HG02642 (cell line): ENCODE measurements around the gene TBC1D3B.
"Not testable (repeated sequence)": the region's sequence is repeated elsewhere in the genome, so short reads cannot be mapped to it uniquely, and the experiment has no call there.

Source experiments
- ATAC-seq: cut with Tn5 transposase; IDR thresholded peaks from one replicate; pipeline ENCODE4 v1.9.1; 2021; ENCODE audit warnings: mild to moderate bottlenecking; ENCODE audit not compliant: unreplicated experiment, poor library complexity

TBC1D3B gene

DNA sequence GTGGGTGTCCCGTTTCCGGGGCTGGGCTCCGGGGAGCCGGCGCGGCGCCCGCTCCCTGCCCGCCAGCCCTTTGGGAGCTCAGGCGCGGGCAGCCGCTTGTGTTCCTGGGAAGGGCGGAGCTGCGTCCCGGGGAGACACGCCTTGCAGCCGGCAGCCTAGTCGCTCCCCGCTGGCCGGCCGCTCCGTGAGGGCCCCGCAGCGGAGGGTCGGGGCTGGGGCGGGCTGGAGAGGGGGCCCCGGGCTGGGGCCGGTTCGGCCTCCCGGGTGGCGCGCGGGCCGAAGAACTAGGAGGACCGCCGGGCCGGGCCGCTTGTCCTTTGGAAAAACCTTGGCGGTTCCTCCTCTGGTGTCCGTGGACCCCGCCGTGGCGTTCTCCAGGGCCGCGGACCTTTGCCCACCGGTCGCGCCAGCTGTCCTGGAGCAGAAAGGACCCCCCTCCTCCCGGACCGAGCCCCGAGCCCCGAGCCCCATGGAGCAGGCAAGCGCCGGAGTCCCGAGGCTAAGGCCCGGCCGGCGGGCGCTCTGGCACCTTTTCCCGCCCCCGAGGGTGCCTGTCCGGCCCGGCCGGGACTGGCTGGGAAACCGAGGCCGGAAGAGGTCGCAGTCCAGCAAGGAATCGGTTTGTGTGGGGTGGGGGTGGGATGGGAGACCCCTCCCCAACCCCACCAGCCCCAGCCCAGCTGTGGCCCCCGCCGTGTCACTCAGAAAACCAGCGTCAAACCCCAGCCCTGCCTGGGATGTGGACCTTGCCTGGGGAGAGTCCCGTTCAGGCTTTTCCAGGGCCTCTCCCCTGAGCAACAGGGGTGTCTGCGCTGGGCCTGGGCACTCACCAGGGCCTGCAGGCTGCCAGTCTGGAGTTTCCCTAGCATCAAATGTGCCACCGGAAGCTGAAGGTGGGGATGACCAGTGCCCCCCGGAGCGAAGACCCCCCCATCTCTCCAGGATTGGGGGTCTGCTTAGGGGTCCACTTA lies 6.8 kb upstream of the TBC1D3B start:
- peak; percentile 56 for ATAC-seq

DNA sequence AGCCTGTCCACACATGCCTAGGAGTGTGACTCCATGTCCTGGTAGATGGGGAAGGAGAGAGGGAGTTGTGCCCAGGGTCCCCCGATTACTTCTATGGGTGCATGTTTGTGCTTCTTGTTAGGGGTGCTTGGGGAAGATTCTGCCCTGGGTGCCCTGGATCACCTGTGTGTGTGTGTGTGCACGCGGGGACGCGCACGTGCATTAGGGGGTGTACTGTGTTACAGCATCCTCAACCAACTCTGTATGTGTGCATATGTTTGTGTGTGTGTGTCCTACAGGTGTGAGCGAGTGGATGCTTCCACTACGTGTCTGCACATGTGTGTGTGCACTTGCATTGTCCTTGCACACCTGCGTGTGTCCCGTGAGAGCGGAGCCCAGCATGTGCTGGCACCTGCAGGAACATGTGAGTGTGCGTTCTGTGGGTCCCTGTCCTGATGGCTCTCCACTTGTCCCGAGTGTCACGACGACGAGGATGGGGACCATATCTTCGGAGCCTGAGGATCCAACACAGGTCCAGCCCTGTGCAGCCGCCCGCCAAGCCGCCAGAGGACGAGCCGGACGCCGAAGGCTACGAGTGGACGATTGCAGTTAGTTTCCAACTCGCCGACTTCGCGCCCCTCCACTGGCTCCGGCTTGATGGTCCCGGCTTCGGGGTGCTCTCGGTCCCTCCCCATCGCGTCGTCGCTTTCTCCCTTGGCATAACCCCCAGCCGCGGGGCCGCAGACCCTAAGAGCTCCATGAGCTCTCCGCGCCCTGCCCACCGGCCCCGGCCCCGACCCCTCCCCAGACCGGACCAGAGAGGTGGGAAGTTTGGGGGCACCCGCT lies 6.0 kb upstream of the TBC1D3B start:
- ATAC-seq = no peak

DNA sequence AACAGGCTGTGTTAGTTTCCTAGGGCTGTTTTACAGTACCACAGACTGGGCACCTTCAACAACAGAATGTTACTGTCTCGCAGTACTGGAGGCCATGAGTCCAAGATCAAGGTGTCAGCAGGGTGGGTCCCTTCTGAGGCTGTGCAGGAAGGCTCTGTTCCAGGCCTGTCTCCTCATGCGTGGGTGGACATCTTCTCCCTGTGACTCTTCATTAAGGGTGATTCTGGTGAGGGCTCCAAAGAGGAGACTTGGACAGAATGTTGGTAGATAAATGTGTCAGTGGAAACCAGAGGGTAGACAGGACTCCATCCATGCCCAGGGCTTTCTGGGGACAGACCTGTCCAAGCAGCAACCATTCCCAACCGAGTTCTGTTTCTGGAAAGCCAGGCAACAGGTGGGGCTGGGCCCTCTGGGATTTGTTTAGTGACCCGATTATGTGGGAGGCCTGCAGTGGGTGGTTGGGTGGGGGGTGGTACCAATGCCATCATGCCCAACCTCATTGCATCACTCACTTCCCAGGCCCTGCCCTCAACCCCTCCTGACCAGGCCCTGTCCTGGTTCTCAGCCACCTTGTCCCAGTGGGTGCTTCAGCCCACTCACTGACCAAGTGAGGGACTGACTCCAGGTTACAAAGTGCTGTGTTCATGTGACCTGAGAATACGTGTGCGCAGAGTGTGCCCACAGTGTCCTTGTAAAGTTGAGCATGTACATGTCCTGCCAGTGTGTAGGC lies 5.2 kb upstream of the TBC1D3B start:
- ATAC-seq = not testable (repeated sequence)

DNA sequence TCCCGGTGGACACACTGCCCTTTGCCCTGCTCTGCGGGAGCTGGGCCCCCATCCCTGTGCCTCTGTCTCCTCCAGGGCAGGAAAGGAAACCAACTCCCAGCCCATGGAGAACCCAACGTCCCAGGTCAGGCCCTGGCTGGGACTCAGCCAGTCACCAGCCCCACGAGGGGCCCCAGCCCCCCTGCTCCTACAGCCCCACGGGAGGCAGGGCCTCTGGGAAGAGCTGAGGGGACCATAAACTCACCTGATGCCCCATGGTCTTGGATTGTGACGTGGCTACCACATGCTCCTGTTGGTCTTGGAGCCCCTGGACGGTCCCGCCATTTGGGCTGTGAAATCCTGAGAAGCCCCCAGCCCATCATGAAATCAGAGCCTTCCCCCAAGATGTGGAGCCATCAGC lies 7.6 kb downstream of the TBC1D3B start:
- not testable (repeated sequence) for ATAC-seq

DNA sequence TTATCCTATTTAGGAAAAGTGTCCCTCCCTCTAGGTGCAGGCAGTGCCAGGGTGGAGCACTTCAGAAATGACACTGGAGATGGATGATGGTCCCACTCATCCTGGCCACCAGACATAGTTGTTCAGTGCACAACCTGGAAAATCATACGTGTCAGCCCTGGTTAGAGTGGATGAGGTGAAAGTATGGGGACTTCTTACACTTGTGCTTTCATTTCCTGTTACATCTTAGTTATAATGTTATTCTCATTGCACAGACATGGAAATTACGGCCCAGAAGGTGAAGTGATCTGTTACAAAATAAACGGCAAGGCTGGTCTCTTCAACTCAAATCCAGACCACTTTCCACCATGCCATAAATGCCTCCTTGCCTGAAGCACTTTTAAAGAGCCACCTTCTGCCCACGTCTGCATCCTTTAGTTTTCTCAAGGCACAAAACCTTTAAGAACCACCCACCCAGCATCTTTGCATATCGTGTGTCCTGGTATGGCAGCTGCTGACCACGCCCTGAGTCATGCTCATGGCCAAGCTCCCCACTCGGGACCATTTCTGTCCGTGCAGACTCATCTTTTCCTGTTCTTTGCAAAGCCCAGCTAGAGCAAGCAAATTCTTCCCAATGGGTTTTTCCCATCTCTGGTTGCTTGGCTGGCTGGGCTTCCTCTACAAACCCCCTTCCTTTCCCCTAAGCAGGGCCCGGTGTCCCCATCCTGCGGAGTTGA lies 22.4 kb downstream of the TBC1D3B start:
- no peak for ATAC-seq

DNA sequence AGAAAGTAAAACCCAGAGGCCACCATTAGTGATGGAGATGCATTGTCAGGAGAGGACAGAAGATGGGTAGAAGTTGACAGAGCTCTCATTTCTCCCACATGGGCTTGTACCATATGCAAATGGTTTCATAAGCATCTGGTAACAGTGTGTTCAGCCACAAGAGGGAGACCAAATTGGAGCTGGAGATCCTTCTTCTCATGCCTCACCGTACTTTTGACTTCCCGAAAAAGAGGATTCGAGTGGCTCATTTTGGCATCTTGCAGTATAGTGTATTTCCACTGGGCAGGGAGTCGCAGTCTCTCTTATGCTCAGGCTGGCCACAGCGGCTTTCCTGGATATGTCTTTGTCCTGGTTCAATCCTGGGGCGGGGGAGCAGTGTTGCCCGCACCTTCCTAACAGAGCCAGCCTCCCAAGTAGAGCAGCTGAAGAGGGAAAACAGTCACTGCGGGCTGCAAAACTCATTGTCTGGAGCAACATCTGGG lies 23.8 kb downstream of the TBC1D3B start:
- ATAC-seq = no peak

DNA sequence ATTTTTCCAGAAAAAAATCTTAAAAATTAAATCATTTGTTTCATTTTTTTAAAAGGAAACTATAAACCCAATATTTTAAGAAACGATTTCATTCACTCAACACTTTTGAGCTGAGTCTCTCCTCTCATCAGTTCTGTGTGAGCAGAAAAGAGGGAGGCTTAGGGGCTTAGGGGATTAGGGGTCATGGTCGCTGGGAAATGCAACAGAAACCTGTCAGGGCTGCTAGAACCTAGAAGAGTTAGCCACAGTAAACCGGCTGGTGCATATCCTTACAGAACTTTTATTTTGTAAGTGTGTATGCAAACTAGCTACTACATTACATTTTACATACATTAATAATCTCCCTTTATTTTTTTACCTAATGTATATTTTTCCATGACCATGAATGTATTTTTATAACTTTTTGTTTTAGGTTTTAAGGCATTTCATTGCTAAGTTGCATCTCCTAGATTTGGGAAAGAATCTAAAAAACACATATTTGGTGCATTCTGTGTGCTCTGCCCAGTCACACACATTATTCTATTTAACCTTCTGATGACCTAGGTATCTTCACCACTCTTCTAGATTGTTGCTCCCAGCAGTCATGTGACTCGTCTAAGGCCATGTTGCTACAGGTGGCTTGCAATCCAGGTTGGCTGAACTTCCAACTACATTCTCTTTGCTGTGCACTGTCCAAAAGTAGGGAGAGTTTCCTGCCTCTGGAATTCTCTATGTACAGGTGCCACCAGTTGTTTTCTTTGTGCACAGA lies 24.4 kb downstream of the TBC1D3B start:
- no peak for ATAC-seq

DNA sequence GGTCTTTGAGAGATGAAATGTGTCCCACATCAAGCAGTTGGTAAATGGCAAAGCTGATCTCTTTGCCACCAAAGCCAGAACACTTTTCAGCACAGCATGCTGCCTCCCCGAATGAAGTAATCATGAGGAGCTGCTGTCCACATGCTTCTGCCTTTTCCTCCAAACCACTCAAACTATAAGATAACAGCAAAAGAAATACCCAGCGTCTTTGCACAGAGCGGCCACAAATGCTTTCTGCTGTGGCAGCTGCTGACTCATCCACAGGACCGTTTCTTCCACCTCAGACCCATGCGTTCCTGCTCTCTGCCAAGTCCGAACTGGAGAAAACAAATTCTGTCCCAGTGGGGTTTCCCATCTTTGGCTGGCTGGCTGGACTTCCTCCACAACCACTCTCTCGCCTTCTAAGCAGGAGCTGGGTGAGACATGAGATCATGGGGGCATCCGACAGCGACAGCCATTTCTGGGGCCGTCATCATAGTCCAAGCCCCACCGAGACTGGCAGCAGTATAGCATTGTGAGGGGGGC lies 27.1 kb downstream of the TBC1D3B start:
- peak; percentile 21 for ATAC-seq

DNA sequence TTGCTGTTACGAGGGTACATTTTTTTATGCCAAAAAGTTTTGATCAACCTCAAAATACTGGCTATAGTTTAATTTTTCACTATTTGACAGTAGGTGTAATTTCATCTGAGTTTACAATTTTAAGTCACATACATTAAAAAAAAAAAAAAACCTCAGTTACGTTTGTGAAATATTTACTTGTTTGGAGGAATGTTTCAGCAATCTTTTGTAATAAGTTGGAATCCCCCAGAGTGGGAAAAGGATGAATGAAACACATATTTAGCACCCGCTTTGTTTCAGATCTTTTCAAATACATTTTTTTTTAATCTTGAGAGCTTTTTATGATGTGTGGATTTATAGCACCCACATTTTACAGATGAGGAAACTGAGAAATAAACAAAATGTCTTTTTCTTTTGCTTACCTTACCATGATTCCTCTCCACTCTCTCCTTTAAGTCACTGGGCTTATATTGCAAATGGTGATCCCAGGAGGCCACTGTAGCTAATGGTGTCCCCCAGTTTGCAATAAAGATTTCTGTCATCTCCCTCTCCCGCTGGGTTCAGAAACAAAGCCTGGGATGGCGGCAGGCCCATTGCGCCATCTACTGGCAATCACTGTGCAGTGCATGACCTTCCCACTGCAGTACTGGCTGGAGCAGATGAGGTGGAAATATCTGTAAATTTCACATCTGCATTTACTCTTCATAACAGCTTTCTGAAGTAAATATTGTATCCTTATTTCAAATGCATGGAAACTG lies 27.7 kb downstream of the TBC1D3B start:
- ATAC-seq = peak; percentile 72

DNA sequence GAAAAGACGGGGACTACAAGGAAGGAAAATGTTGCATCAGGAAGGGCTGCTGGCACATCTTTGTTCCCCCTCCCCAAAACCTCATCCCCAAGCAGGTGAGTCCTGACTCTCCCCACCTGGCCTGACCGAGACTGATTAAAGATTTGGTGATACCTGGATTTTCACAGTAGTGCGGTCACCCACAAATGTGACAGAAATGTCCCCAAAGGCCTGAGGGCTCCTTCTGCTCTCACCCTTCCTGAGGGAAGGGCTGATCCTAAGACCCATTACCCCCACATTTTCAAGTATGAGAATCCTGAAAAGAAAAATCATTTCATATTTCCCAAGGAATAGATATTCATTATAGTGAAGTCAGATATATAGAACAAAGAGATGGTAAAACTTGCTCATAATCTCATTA lies 28.8 kb downstream of the TBC1D3B start:
- no peak for ATAC-seq

DNA sequence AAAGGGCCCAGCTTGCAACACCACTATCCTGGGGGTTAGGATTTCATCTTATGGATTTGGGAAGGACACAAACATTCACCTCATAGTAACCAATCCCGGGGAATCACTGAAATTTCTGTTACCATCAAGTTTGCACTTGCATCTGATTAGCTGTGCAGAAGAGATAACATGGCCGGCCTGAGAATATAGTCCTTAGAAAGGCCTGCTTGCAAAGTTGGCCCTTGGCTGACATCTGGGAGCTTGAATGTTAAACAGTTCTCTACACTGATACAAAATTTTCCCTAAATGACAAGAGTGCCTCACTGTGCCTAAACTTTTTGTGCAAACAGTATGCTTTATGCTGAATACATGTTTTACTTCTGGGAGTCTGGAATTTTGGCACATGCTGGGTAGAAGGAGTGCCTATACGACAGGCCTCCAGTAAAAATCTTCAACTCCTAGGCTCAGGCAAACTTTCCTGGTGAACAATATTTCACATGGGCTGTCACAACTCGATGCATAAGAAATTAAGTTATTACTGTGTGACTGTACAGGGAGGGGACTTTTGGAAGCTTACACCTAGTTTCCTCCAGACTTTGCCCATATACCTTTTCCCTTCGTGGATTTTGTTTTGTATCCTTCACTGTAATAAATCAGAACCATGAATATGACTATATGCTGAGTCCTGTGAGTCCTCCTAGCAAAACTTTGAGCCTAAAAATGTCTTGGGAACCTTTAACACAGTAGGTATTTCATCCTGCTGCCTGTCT lies 31.3 kb downstream of the TBC1D3B start:
- no peak for ATAC-seq

DNA sequence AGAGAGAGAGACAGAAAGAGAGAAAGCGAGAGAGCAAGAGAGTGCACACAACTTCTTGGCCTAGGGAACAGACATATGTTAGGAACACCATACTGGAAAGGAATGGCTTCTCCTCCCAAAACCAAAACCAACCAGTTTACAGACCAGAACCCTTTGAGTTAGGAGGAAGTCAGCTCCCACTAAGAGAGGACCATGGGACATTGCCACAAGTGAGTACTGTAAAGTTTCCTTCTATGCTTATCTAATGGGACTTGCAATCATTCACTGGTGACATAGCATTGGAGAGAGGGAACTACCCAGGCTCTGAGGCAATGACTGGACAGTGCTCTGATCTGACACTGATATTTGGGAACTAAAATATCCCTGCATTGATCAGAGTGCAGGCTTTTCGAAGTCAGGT lies 32.4 kb downstream of the TBC1D3B start:
- ATAC-seq = no peak

DNA sequence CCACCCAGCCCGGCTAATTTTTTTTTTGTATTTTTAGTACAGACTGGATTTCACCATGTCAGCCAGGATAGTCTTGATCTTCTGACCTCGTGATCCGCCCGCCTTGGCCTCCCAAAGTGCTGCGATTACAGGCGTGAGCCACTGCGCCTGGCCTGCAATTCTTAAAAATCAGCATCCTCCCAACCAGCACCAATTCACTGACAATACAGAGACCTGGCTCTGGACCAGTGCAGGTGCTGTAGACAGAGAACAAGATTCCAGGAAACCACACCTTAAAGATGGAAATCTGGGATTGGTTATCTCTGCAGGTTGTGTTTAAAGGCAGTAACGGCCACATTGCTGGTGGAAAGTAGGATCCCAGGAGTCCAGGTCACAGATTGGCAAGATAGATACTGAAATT lies 33.6 kb downstream of the TBC1D3B start:
- ATAC-seq = no peak

DNA sequence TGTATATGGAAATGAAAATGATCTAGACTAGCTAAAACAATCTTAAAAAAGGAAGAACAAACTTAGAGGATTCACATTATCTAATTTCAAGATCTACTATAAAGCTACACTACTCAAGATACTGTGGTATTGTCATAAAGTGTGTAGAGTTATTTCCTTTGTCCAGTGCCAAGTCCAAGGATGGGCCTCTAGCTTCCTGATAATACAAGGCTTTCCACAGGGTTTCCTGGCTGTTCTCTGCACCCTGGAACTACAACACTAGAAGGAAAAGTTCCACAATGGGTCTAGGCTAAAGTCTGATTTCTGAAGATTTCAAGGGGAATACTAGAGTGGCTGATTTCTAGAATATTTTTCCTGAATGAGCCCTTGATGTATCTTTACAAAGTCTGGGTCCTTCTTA lies 34.2 kb downstream of the TBC1D3B start:
- ATAC-seq = no peak

DNA sequence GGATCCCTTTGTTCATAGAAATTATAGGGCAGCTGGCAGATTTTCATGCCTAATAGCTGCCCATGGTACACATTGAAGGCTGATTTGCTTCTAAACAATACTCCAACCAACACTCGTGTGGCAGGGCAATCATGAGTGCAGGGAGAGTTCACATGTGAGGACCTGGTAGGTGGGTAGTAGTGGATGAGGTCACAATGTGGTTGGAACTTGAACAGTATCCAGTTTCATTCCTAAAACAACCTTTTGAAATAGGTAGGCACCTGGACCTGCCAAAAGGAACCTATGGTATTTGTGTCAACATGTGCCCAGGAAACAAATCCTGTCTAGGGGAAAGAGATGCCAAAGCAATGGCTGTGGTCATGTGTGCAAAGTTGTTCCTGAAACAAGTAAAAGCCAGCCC lies 40.0 kb downstream of the TBC1D3B start:
- ATAC-seq = no peak

DNA sequence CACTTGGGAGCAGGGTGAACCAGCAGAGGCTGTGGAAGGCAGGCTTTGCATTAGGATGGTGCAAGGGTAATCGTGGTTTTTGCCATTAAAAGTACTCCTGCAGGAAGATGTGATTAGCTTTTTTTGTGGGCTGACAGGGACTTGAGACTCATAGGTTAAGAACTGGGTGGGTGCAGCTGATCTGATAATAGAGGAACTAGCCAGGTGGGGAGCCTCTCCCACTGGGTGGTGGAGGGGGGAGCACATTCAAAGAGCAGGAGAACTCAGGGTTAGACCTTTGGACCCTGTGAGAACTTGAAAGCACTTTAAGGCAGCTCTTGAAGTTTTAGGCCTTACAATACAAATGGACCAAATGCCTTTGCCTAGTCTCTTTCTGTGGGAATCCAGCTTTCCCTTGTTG lies 40.4 kb downstream of the TBC1D3B start:
- ATAC-seq = no peak

DNA sequence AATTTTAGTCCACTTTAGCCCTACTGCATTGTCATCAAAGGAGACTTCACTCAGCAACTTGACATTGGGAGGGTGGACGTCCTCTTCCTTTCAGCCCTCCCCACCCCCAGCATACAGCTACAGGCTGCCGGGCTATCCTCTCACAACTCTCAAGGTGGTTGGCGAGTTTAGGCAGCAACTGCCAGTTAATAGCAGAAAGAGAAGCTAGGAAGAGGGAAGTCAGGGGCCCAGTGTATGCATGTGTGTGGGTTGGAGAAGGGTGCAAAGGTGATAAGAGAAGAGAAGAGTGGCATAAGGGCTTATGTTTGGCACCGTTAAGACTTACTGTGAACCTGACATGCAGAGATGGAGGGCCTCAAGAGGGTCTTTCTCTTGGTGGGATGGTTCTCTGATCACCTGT lies 41.0 kb downstream of the TBC1D3B start:
- ATAC-seq = no peak
